WTC11 (cell line): ENCODE results near the gene NANOS2. TPM values are rescaled to one million over a fixed set of nuclear protein-coding genes. Genes with fewer than 3 reads are reported as not detected.

Source experiments
- ATAC-seq: fragments of 200-7000 bp; cut with Tn5 transposase; 2 replicates; pipeline ENCODE4 v1.10.0; 2021; ENCODE audit warnings: mild to moderate bottlenecking, moderate library complexity
- CTCF ChIA-PET: fragments of 300-600 bp; sonication (Branson Sonifier 250); formaldehyde crosslinking; loops from one replicate; lab custom pipeline; 2021; ENCODE audit warnings: antibody characterized with exemption; lab: Charles Lee
- POLR2A ChIA-PET: fragments of 350-600 bp; sonication (Branson Sonifier 250); formaldehyde crosslinking; loops from one replicate; lab custom pipeline; 2021; ENCODE audit warnings: antibody characterized with exemption; lab: Charles Lee
- DNase-seq: peaks from one replicate; pipeline ENCODE4 v3.0.0; 2021; ENCODE audit warnings: low spot score
- H3K27ac Mint-ChIP-seq: 2 replicates; pipeline ENCODE4 v1.8.0; 2021; ENCODE audit warnings: mixed read lengths
- H3K27me3 Mint-ChIP-seq: 2 replicates; pipeline ENCODE4 v1.8.0; 2021; ENCODE audit warnings: low read depth, mild to moderate bottlenecking, moderate library complexity, mixed read lengths
- H3K36me3 Mint-ChIP-seq: 2 replicates; pipeline ENCODE4 v1.8.0; 2021; ENCODE audit warnings: mixed read lengths
- H3K4me1 Mint-ChIP-seq: 2 replicates; pipeline ENCODE4 v1.8.0; 2022; ENCODE audit warnings: mixed read lengths
- H3K4me3 Mint-ChIP-seq: 2 replicates; pipeline ENCODE4 v1.8.0; 2021; ENCODE audit warnings: mild to moderate bottlenecking, moderate library complexity, mixed read lengths
- H3K9me3 Mint-ChIP-seq: 2 replicates; pipeline ENCODE4 v1.8.0; 2021; ENCODE audit warnings: mixed read lengths
- ATF1 ChIP-seq: sonication (generic); formaldehyde crosslinking; IDR thresholded peaks from 2 replicates; pipeline ENCODE4 v1.8.1; 2023; ENCODE audit warnings: mild to moderate bottlenecking, moderate library complexity, missing genetic modification reagents
- CREM ChIP-seq: sonication (generic); formaldehyde crosslinking; IDR thresholded peaks from 2 replicates; pipeline ENCODE4 v1.8.1; 2022; ENCODE audit warnings: mild to moderate bottlenecking, missing genetic modification reagents, moderate library complexity
- E2F5 ChIP-seq: sonication (generic); formaldehyde crosslinking; IDR thresholded peaks from 2 replicates; pipeline ENCODE4 v1.8.1; 2022; ENCODE audit warnings: mild to moderate bottlenecking, moderate library complexity, missing genetic modification reagents
- ELF4 ChIP-seq: sonication (generic); formaldehyde crosslinking; IDR thresholded peaks from 2 replicates; pipeline ENCODE4 v1.8.1; 2022; ENCODE audit warnings: low read depth, mild to moderate bottlenecking, moderate library complexity, missing genetic modification reagents
- FOXK1 ChIP-seq: sonication (generic); formaldehyde crosslinking; IDR thresholded peaks from 2 replicates; pipeline ENCODE4 v1.8.0; 2022; ENCODE audit warnings: mild to moderate bottlenecking, moderate library complexity, missing genetic modification reagents
- FOXP4 ChIP-seq: sonication (generic); formaldehyde crosslinking; IDR thresholded peaks from 2 replicates; pipeline ENCODE4 v1.8.0; 2022; ENCODE audit warnings: mild to moderate bottlenecking, missing genetic modification reagents
- KAT7 ChIP-seq: sonication (generic); formaldehyde crosslinking; IDR thresholded peaks from 2 replicates; pipeline ENCODE4 v1.8.1; 2023; ENCODE audit warnings: missing genetic modification reagents, mild to moderate bottlenecking, borderline replicate concordance
- MAX ChIP-seq: sonication (generic); formaldehyde crosslinking; IDR thresholded peaks from 2 replicates; pipeline ENCODE4 v1.8.0; 2022; ENCODE audit warnings: mild to moderate bottlenecking, missing genetic modification reagents
- MXD4 ChIP-seq: fragments of 250-450 bp; sonication (Bioruptor Pico); IDR thresholded peaks from 2 replicates; pipeline ENCODE4 v1.8.0; 2021; ENCODE audit warnings: mild to moderate bottlenecking, moderate library complexity, borderline replicate concordance
- NFYB ChIP-seq: sonication (generic); formaldehyde crosslinking; conservative IDR thresholded peaks from 2 replicates; pipeline ENCODE4 v1.8.0; 2022; ENCODE audit warnings: low read depth, missing genetic modification reagents
- NR3C1 ChIP-seq: sonication (generic); formaldehyde crosslinking; conservative IDR thresholded peaks from 2 replicates; pipeline ENCODE4 v1.8.1; 2023; ENCODE audit warnings: low read depth, mild to moderate bottlenecking, missing genetic modification reagents
- SMAD4 ChIP-seq: sonication (generic); formaldehyde crosslinking; IDR thresholded peaks from 2 replicates; pipeline ENCODE4 v1.8.0; 2022; ENCODE audit warnings: mild to moderate bottlenecking, missing genetic modification reagents
- SOX15 ChIP-seq: fragments of 250-450 bp; sonication (Bioruptor Pico); IDR thresholded peaks from 2 replicates; pipeline ENCODE4 v1.9.0; 2021; ENCODE audit warnings: mild to moderate bottlenecking
- TP53 ChIP-seq: sonication (generic); formaldehyde crosslinking; IDR thresholded peaks from 2 replicates; pipeline ENCODE4 v1.8.1; 2023; ENCODE audit warnings: mild to moderate bottlenecking, missing genetic modification reagents
- ZBTB43 ChIP-seq: sonication (generic); formaldehyde crosslinking; IDR thresholded peaks from 2 replicates; pipeline ENCODE4 v1.8.1; 2023; ENCODE audit warnings: mild to moderate bottlenecking, missing genetic modification reagents
- ZMAT4 ChIP-seq: fragments of 250-450 bp; sonication (Bioruptor Pico); IDR thresholded peaks from 2 replicates; pipeline ENCODE4 v1.9.0; 2021; ENCODE audit warnings: mild to moderate bottlenecking
- ZNF121 ChIP-seq: sonication (generic); formaldehyde crosslinking; IDR thresholded peaks from 2 replicates; pipeline ENCODE4 v1.8.0; 2023; ENCODE audit warnings: missing genetic modification reagents
- ZNF416 ChIP-seq: fragments of 250-450 bp; sonication (Bioruptor Pico); IDR thresholded peaks from 2 replicates; pipeline ENCODE4 v1.9.0; 2021; ENCODE audit warnings: mild to moderate bottlenecking, inconsistent platforms
- ZNF671 ChIP-seq: fragments of 250-450 bp; sonication (Bioruptor Pico); IDR thresholded peaks from 2 replicates; pipeline ENCODE4 v1.8.0; 2021; ENCODE audit warnings: mild to moderate bottlenecking
- total RNA-seq: library from RNA; stranded (reverse); gene quantifications from 3 replicates; pipeline ENCODE4 v1.2.3, GENCODE V29; 2021
- TF ChIP-seq, protein P1 (sequence below): fragments of 250-450 bp; sonication (Bioruptor Pico); conservative IDR thresholded peaks from 2 replicates; pipeline ENCODE4 v1.9.0; 2021; ENCODE audit warnings: mild to moderate bottlenecking

The NANOS2 gene
- total RNA-seq, 1 experiment from 2014 or later, result 0.13 TPM

DNA sequence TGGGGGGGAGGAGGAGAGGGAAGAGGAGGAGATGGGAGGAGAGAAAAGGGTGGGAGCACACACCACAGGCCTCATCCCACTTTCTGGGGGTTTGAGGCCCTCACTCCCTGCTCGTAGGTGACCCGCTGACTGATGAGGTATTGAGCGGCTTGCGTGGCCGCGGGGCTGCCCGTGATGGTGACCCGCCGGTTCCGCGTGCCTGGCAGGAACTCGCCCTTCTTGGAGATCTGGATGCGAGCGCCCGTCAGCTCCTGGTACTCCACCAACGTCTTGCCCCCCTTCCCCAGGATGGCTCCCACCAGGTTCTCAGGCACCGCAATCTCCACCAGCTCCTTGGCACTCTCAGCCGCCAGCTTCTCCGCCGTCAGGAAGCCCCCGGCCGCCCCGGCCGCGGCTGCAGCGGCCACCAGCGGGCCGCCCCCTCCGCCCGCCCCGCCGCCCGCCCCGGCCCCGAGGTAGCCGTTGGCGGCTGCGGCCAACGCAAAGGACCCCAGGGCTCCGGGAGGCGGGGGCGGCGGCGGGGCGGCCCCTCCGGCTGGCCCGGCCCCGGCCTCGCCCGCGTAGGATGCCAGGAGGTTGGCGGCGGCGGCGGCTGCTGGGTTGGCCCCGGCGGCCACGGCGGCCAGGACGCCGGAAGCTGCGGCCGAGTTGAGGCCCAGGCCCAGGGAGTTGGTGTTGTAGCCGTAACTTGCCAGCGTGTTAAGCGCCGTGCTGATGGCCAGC is 25.4 kb upstream of the NANOS2 start:
- Mint-ChIP-seq H3K4me1 (peaks cover 13% of the 10 kb centered on the region; the same call in 1 of the 2 replicates), H3K4me3 (peak overlapping the region; percentile 60)
- CTCF ChIA-PET, result interaction anchor here (1.0 to 2.1 kb wide), 9 partner anchors 9 to 171 kb away, joined by 3 to 11 read pairs (median 4); partner anchors contain the start of genes NOVA2 and SIX5

DNA sequence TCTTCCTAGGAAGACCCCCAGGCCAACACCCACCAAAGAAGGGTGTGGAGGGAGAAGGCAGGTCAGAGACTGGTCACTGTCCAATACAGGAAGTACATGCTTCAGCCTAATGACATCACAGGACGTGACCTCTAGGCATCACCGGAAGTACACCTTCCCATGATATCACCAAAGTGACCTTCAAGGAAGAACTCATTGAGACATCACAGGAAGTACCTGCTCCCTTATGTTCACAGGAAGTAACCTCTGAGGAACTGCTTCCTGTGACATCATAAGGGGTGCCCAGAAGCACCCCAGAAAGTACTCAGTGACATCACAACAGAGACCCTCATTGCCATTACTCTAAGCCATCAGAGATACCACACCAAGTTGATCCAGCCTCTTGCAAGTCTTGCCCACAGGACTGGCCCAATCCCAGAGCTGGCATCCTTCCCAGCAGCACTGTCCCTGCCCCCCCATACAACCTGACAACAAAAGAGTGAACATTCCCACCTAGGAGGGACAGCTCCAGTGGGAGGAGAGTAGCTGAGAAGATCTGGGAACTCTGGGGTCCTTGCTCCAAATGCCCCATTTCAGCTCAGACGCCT is 24.2 kb upstream of the NANOS2 start:
- Mint-ChIP-seq H3K9me3 (no peaks in the 10 kb centered on the region), H3K27ac (no peak overlapping the region), H3K4me1 (peaks cover 18% of the 10 kb centered on the region; the same call in 1 of the 2 replicates), H3K4me3 (no peak overlapping the region)
- POLR2A ChIA-PET, result interaction anchor here (0.6 to 1.6 kb wide), 3 partner anchors 8 to 34 kb away, joined by 3 to 5 read pairs (median 4); no protein-coding TSS in a partner anchor
- no peak for DNase-seq
- TF ChIP-seq ELF4 (CRISPR knock-in tag), result no peak
- no peak for TF ChIP-seq MAX (CRISPR knock-in tag)
- no peak for TF ChIP-seq ZNF121 (CRISPR knock-in tag)
- TF ChIP-seq ZMAT4 (CRISPR knock-in tag), result no peak
- no peak for TF ChIP-seq ZNF671
- no peak for TF ChIP-seq NR3C1 (CRISPR knock-in tag)
- no peak for TF ChIP-seq SMAD4 (CRISPR knock-in tag)
- no peak for TF ChIP-seq FOXP4 (CRISPR knock-in tag)
- no peak for TF ChIP-seq ZNF416
- TF ChIP-seq TP53 (CRISPR knock-in tag), result no peak
- no peak for TF ChIP-seq KAT7 (CRISPR knock-in tag)
- no peak for TF ChIP-seq E2F5
- TF ChIP-seq, all 79 proteins: peak for 0
- no peaks in the 10 kb centered on the region; the same call in 1 of the 2 replicates for H3K36me3 Mint-ChIP-seq
- no peak for ATAC-seq
- CTCF ChIA-PET, result interaction anchor here (0.7 to 2.1 kb wide), 6 partner anchors 8 to 380 kb away, joined by 3 to 8 read pairs (median 4); partner anchors contain the start of gene SIX5
- H3K27me3 Mint-ChIP-seq, result peaks cover 39% of the 10 kb centered on the region

More for the DNA sequence above, 25.4 kb upstream of the NANOS2 start:
- ATAC-seq, result peak; percentile 50
- POLR2A ChIA-PET, result interaction anchor here (0.6 to 1.6 kb wide), 3 partner anchors 10 to 21 kb away, joined by 3 to 4 read pairs (median 4); no protein-coding TSS in a partner anchor
- Mint-ChIP-seq H3K27ac (no peak overlapping the region), H3K36me3 (no peaks in the 10 kb centered on the region; the same call in 1 of the 2 replicates), H3K9me3 (no peaks in the 10 kb centered on the region), H3K27me3 (peaks cover 32% of the 10 kb centered on the region)
- TF ChIP-seq ATF1 (no peak), CREM (CRISPR knock-in tag) (no peak), SOX15 (CRISPR knock-in tag) (no peak), ZBTB43 (no peak), FOXK1 (CRISPR knock-in tag) (no peak), MXD4 (CRISPR knock-in tag) (no peak), NFYB (CRISPR knock-in tag) (no peak), ZNF121 (CRISPR knock-in tag) (no peak)
- TF ChIP-seq, protein P1, sequence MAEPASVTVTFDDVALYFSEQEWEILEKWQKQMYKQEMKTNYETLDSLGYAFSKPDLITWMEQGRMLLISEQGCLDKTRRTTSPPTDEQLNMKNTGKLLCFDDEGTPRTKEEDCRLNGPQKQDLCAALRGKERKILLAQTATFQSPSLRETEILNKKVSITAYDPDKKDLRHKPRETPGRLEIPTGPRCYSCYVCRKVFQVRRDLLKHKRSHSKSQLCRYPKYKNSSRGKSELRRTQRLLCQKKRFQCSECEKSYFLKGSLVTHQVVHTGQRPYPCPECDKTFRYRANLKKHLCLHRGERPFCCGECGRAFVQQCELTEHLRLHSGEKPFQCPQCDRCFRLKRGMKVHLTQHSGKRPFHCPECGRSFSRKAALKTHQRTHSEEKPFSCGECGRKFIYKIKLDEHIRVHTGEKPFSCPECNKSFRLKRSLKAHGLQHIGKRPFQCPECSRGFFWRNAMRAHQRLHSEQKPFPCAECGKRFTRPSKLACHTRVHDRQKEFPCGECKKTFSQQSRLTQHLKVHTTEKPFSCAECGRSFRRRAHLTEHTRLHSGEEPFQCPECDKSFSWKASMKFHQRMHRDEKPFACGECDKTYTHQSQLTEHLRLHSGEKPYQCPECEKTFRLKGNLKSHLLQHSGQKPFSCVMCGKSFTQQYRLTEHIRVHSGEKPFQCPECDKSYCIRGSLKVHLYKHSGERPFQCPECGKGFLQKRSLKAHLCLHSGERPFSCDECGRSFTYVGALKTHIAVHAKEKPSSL (CRISPR knock-in tag), result no peak
- no peak for DNase-seq
